DND-41 (cell line): ENCODE data around the gene RPL5.

Source experiments
- CTCF ChIP-seq: IDR thresholded peaks from 2 replicates; pipeline ENCODE4 v1.5.1; 2012; ENCODE audit warnings: borderline replicate concordance, low read length, moderate library complexity, mild to moderate bottlenecking; ENCODE audit not compliant: poor library complexity, severe bottlenecking; ENCODE audit errors: extremely low read depth
- EZH2 ChIP-seq: IDR thresholded peaks from 3 replicates; pipeline ENCODE4 v1.6.1; 2012; ENCODE audit warnings: borderline replicate concordance, low read depth, mild to moderate bottlenecking, moderate library complexity, low read length, inconsistent platforms; ENCODE audit not compliant: severe bottlenecking

- TF ChIP-seq CTCF (no peak), EZH2 (no peak)
Observed at GRCh38 chr1:92790867-92791266, 41.0 kb upstream of the RPL5 start.
